Measurements from ENCODE around the gene CNPY1.

DNA sequence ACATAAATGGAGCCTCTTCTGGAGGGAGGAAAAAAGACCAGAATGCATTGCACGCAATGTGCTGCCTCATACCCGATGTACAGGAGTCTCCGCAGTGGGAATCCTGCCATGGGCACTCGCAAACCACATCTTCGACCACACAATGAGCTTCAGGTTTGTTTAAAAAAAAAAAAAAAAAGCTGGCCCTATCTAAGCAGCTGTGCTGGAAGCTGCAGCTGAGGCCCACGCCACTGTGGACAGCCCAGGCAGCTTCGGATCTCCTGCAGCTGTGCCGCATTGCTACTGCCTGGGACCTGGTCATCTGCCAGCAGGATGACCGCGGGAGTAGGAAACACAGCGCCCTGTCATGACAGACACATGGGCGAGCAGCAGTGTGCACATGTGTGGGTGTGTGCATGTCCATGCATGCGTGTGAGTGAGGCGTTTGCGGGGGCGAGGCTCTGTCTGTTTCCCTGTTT is 62.5 kb downstream of the CNPY1 start:
- TF ChIP-seq EZH2phosphoT487 (IDR thresholded peaks at IDR 0.05; ENCODE audit: insufficient read depth, low read depth) (no peak), EZH2 (IDR thresholded peaks at IDR 0.05; ENCODE audit: insufficient read depth, poor library complexity, severe bottlenecking) (no peak)
